HepG2 (cell line): Measurements from ENCODE around the gene ENC1. TPM values are rescaled to one million over a fixed set of nuclear protein-coding genes. Genes with fewer than 3 reads are reported as not detected.

Experiments
- ATAC-seq: fragments of 200-7000 bp; cut with Tn5 transposase; 3 replicates; pipeline ENCODE4 v1.9.1; 2020; ENCODE audit warnings: mild to moderate bottlenecking, moderate library complexity
- BruUV-seq: library from RNA; stranded (reverse); fragments of 400-500 nt; replicated peaks from 2 replicates; lab custom pipeline; 2021; lab: Mats Ljungman, UMichigan
- CTCF ChIA-PET: fragments of 300-600 bp; formaldehyde crosslinking; extraction: SDS; loops from one replicate; lab custom pipeline; 2021; ENCODE audit warnings: low total read pairs, inconsistent platforms, low intra/inter-chr PET ratio; lab: Yijun Ruan, JAX
- POLR2A ChIA-PET: fragments of 350-600 bp; sonication (Branson Sonifier 250); formaldehyde crosslinking; loops from one replicate; lab custom pipeline; 2020; ENCODE audit warnings: antibody characterized with exemption, inconsistent platforms; lab: Yijun Ruan, JAX
- DNase-seq: peaks from one replicate; pipeline ENCODE4 v3.0.0-alpha.2; 2015; ENCODE audit warnings: low spot score
- FAIRE-seq: peaks from 3 replicates; lab custom pipeline; 2011; peaks lifted over from hg19 to GRCh38; lab: Jason Lieb, UNC
- H2AFZ ChIP-seq: one replicate; pipeline ENCODE4 v1.6.1; 2011; ENCODE audit warnings: low read length, inconsistent platforms
- H3K27ac ChIP-seq: fragments of 300-600 bp; 3 replicates; pipeline ENCODE4 v1.8.0; 2011; ENCODE audit warnings: mixed run types, mild to moderate bottlenecking, mixed read lengths, low read length, inconsistent platforms; ENCODE audit not compliant: insufficient read depth; ENCODE audit errors: extremely low read length
- H3K27me3 ChIP-seq, 2 experiments: fragments of 200-600 bp in 1 of 2; 2 replicates in 1 of 2; 3 replicates in 1 of 2; pipeline versions ENCODE4 v1.6.0 to v1.8.0; 2011; ENCODE audit warnings: low read length in 2 of 2, mild to moderate bottlenecking in 2 of 2, moderate library complexity in 2 of 2, inconsistent platforms in 1 of 2; ENCODE audit not compliant: insufficient read depth in 2 of 2, control insufficient read depth in 1 of 2
- H3K36me3 ChIP-seq, 2 experiments: fragments of 200-600 bp in 1 of 2; replicated peaks in 1 of 2; 2 replicates in 1 of 2; 3 replicates in 1 of 2; pipeline versions ENCODE4 v1.5.1 to v1.8.0; 2011; ENCODE audit warnings: low read length in 2 of 2, inconsistent platforms in 1 of 2; ENCODE audit not compliant: insufficient read depth in 2 of 2, control insufficient read depth in 1 of 2
- H3K4me1 ChIP-seq: 2 replicates; pipeline ENCODE4 v1.5.1; 2012; ENCODE audit warnings: low read length, inconsistent platforms; ENCODE audit not compliant: insufficient read depth
- H3K4me2 ChIP-seq: 2 replicates; pipeline ENCODE4 v1.6.0; 2011; ENCODE audit warnings: low read depth, low read length, inconsistent platforms
- H3K4me3 ChIP-seq, 3 experiments: fragments of 200-600 bp in 1 of 3; sonication (generic), shearing (Covaris generic) in 1 of 3; replicated peaks in 1 of 3; 2 replicates each; pipeline ENCODE4 v1.5.1; 2011 to 2016; ENCODE audit warnings: low read length in 3 of 3, inconsistent platforms in 2 of 3, low read depth in 2 of 3, mild to moderate bottlenecking in 2 of 3, control low read depth in 1 of 3, mixed read lengths in 1 of 3; ENCODE audit not compliant: insufficient read depth in 1 of 3
- H3K79me2 ChIP-seq: one replicate; pipeline ENCODE4 v1.6.1; 2011; ENCODE audit warnings: low read length, inconsistent platforms; ENCODE audit not compliant: insufficient read depth
- H3K9ac ChIP-seq: 2 replicates; pipeline ENCODE4 v1.6.0; 2011; ENCODE audit warnings: mild to moderate bottlenecking, low read depth, low read length, inconsistent platforms; ENCODE audit not compliant: insufficient read depth
- H3K9me3 ChIP-seq: 2 replicates; pipeline ENCODE4 v1.5.1; 2012; ENCODE audit warnings: mild to moderate bottlenecking, low read length
- H4K20me1 ChIP-seq: 2 replicates; pipeline ENCODE4 v1.6.0; 2011; ENCODE audit warnings: inconsistent platforms, mild to moderate bottlenecking, low read length, moderate library complexity; ENCODE audit not compliant: insufficient read depth
- AKAP8 ChIP-seq: sonication (generic); formaldehyde crosslinking; IDR thresholded peaks from 2 replicates; pipeline ENCODE4 v1.5.1; 2020; ENCODE audit warnings: mild to moderate bottlenecking, missing genetic modification reagents
- ELK4 ChIP-seq: sonication (generic); formaldehyde crosslinking; IDR thresholded peaks from 2 replicates; pipeline ENCODE4 v1.9.0; 2021; ENCODE audit warnings: missing genetic modification reagents, borderline replicate concordance
- FOXC1 ChIP-seq: sonication (generic); formaldehyde crosslinking; IDR thresholded peaks from 2 replicates; pipeline ENCODE4 v1.8.0; 2022; ENCODE audit warnings: mild to moderate bottlenecking, missing genetic modification reagents, borderline replicate concordance
- FOXJ3 ChIP-seq: sonication (generic); formaldehyde crosslinking; IDR thresholded peaks from 2 replicates; pipeline ENCODE4 v1.4.0; 2020; ENCODE audit warnings: missing genetic modification reagents, mild to moderate bottlenecking, borderline replicate concordance
- FOXO1 ChIP-seq: sonication (generic); formaldehyde crosslinking; IDR thresholded peaks from 2 replicates; pipeline ENCODE4 v1.4.0; 2020; ENCODE audit warnings: missing genetic modification reagents
- GATAD1 ChIP-seq: IDR thresholded peaks from 2 replicates; pipeline ENCODE4 v1.6.1; 2016; ENCODE audit warnings: missing genetic modification reagents, missing compliant biosample characterization
- HDAC1 ChIP-seq: sonication (generic); formaldehyde crosslinking; IDR thresholded peaks from 2 replicates; pipeline ENCODE4 v1.5.1; 2020; ENCODE audit warnings: mild to moderate bottlenecking, missing genetic modification reagents
- HNF4G ChIP-seq, 2 experiments: sonication (generic) in 1 of 2; formaldehyde crosslinking in 1 of 2; IDR thresholded peaks; 2 replicates each; pipeline versions ENCODE4 v1.4.0 to v1.6.1; 2011 to 2020; ENCODE audit warnings: borderline replicate concordance in 2 of 2, low read depth in 2 of 2, mild to moderate bottlenecking in 2 of 2, low read length in 1 of 2, missing genetic modification reagents in 1 of 2, moderate library complexity in 1 of 2
- HOXD1 ChIP-seq: sonication (generic); formaldehyde crosslinking; IDR thresholded peaks from 2 replicates; pipeline ENCODE4 v1.5.0; 2020; ENCODE audit warnings: missing genetic modification reagents
- JDP2 ChIP-seq: sonication (generic); formaldehyde crosslinking; IDR thresholded peaks from 2 replicates; pipeline ENCODE4 v1.8.1; 2022; ENCODE audit warnings: missing genetic modification reagents, borderline replicate concordance
- KAT7 ChIP-seq: IDR thresholded peaks from 2 replicates; pipeline ENCODE4 v1.6.1; 2018; ENCODE audit warnings: borderline replicate concordance, missing compliant biosample characterization
- MTA1 ChIP-seq: sonication (generic); formaldehyde crosslinking; IDR thresholded peaks from 2 replicates; pipeline ENCODE4 v1.4.0; 2020; ENCODE audit warnings: missing genetic modification reagents, mild to moderate bottlenecking, borderline replicate concordance
- NAIF1 ChIP-seq: sonication (generic); formaldehyde crosslinking; IDR thresholded peaks from 2 replicates; pipeline ENCODE4 v1.5.0; 2020; ENCODE audit warnings: mild to moderate bottlenecking, missing genetic modification reagents, borderline replicate concordance
- NFYB ChIP-seq: sonication (generic); formaldehyde crosslinking; IDR thresholded peaks from 2 replicates; pipeline ENCODE4 v1.4.0; 2020; ENCODE audit warnings: missing genetic modification reagents
- NPAS2 ChIP-seq: sonication (generic); formaldehyde crosslinking; IDR thresholded peaks from 2 replicates; pipeline ENCODE4 v1.8.0; 2022; ENCODE audit warnings: mild to moderate bottlenecking, missing genetic modification reagents, borderline replicate concordance
- PITX1 ChIP-seq: sonication (generic); formaldehyde crosslinking; IDR thresholded peaks from 2 replicates; pipeline ENCODE4 v1.5.1; 2020; ENCODE audit warnings: mild to moderate bottlenecking, missing genetic modification reagents
- REL ChIP-seq: sonication (generic); formaldehyde crosslinking; conservative IDR thresholded peaks from 2 replicates; pipeline ENCODE4 v1.8.0; 2022; ENCODE audit warnings: mild to moderate bottlenecking, missing genetic modification reagents, moderate library complexity
- ZBTB34 ChIP-seq: sonication (generic); formaldehyde crosslinking; IDR thresholded peaks from 2 replicates; pipeline ENCODE4 v1.8.0; 2022; ENCODE audit warnings: mild to moderate bottlenecking, missing genetic modification reagents
- ZFP90 ChIP-seq: sonication (generic); formaldehyde crosslinking; IDR thresholded peaks from 2 replicates; pipeline ENCODE4 v1.8.0; 2022; ENCODE audit warnings: missing genetic modification reagents, mild to moderate bottlenecking, inconsistent platforms, borderline replicate concordance
- ZNF225 ChIP-seq: sonication (generic); formaldehyde crosslinking; IDR thresholded peaks from 2 replicates; pipeline ENCODE4 v1.4.0; 2020; ENCODE audit warnings: mild to moderate bottlenecking, missing genetic modification reagents
- ZNF260 ChIP-seq: sonication (generic); formaldehyde crosslinking; IDR thresholded peaks from 2 replicates; pipeline ENCODE4 v1.4.0; 2020; ENCODE audit warnings: missing genetic modification reagents, low read depth, mild to moderate bottlenecking, borderline replicate concordance
- ZNF616 ChIP-seq: sonication (generic); formaldehyde crosslinking; IDR thresholded peaks from 2 replicates; pipeline ENCODE4 v1.5.0; 2020; ENCODE audit warnings: low read depth, mild to moderate bottlenecking, missing genetic modification reagents
- ZNF724P ChIP-seq: sonication (generic); formaldehyde crosslinking; IDR thresholded peaks from 2 replicates; pipeline ENCODE4 v1.8.0; 2022; ENCODE audit warnings: missing genetic modification reagents, borderline replicate concordance
- WGBS: methylation state at CpG from one replicate; pipeline ENCODE4 v1.1.6; 2017; ENCODE audit warnings: low lambda C conversion rate; 5-methylcytosine and 5-hydroxymethylcytosine counted together
- in situ Hi-C: cut with HindIII; loops from 2 replicates; pipeline ENCODE4 v1.10.0; 2017; ENCODE audit warnings: low pct_unique_long_range_greater_than_20kb; ENCODE audit not compliant: extremely low pct_ligation_motif_present
- intact Hi-C: fragments of 100-400 bp; cut with micrococcal nuclease; formaldehyde crosslinking; loops from one replicate; pipeline ENCODE4 v1.10.0; 2022; ENCODE audit not compliant: unreplicated experiment
- polyA plus RNA-seq, 8 experiments: library from polyadenylated mRNA; depleted of rRNA in 3 of 8; stranded (reverse) in 7 of 8; unstranded in 1 of 8; fragments of >200 nt; fragmentation: Illumina TruSeq in 4 of 8; extraction: Trizol in 4 of 8; gene quantifications; 2 replicates each; pipeline versions ENCODE4 v1.2.1 to v1.2.3, GENCODE V29; 2011 to 2016; ENCODE audit warnings: low read depth in 4 of 8, missing spikeins in 1 of 8, mixed read lengths in 1 of 8; ENCODE audit not compliant: insufficient read depth in 1 of 8
- total RNA-seq, 5 experiments: library from RNA; depleted of rRNA; stranded (reverse); fragments of >200 nt; fragmentation: Illumina TruSeq; extraction: Trizol; gene quantifications; 2 replicates each; pipeline ENCODE4 v1.2.3, GENCODE V29; 2016; ENCODE audit warnings: low read depth in 1 of 5

Gene ENC1
- total and polyA plus RNA-seq, 2 of the 13 experiments (the other 11 are each of a cell fraction or from before 2014, with no cell fraction given): 63.8 to 64.4 TPM

GRCh38 chr5:74673011-74673790, 32.7 kb upstream of the ENC1 start:
- intact Hi-C loops: loop anchor here (1.0 to 10.0 kb wide), 3 partner anchors 246 to 594 kb away; no protein-coding TSS in a partner anchor
- peak; percentile 47 for ATAC-seq
- TF ChIP-seq MTA1 (CRISPR knock-in tag) (no peak), AKAP8 (CRISPR knock-in tag) (no peak), HDAC1 (CRISPR knock-in tag) (no peak), KAT7 (CRISPR knock-in tag) (no peak), ZFP90 (CRISPR knock-in tag) (no peak), ZNF260 (CRISPR knock-in tag) (no peak), NPAS2 (no peak), ZNF616 (no peak), FOXJ3 (no peak), ZNF724P (CRISPR knock-in tag) (no peak), REL (CRISPR knock-in tag) (no peak), NAIF1 (CRISPR knock-in tag) (no peak), GATAD1 (no peak), ELK4 (no peak), HOXD1 (CRISPR knock-in tag) (no peak), HNF4G (IDR thresholded peaks at IDR 0.05; ENCODE audit: borderline replicate concordance, low read depth, low read length) (no peak), HNF4G (CRISPR knock-in tag; IDR thresholded peaks at IDR 0.05; ENCODE audit: borderline replicate concordance, low read depth) (no peak), NFYB (CRISPR knock-in tag) (no peak), JDP2 (no peak), FOXC1 (CRISPR knock-in tag) (no peak), PITX1 (CRISPR knock-in tag) (no peak), FOXO1 (CRISPR knock-in tag) (no peak), ZNF225 (CRISPR knock-in tag) (no peak), ZBTB34 (CRISPR knock-in tag) (no peak)

More at GRCh38 chr5:74673011-74673790, 32.7 kb upstream of the ENC1 start:
- no peaks in the 10 kb centered on the region for H3K9me3 ChIP-seq
- no peaks in the 10 kb centered on the region for H3K36me3 ChIP-seq
- CTCF ChIA-PET: interaction anchor here (1.3 to 1.6 kb wide), 2 partner anchors 271 to 593 kb away, joined by 5 to 7 read pairs; no protein-coding TSS in a partner anchor
- FAIRE-seq (no peak), DNase-seq (peak; percentile 29)
- H4K20me1 ChIP-seq: no peaks in the 10 kb centered on the region
- H3K9ac ChIP-seq: no peak overlapping the region
- H3K4me2 ChIP-seq: peak overlapping the region; percentile 56
- no peak overlapping the region for H3K4me3 ChIP-seq
- H3K79me2 ChIP-seq: no peaks in the 10 kb centered on the region
- no peak overlapping the region for H3K27ac ChIP-seq
- POLR2A ChIA-PET: interaction anchor here (1.0 kb wide), 1 partner anchor 664 kb away, joined by 3 read pairs; the partner anchor contains the start of gene HMGCR
- BruUV-seq: no TSS peak
- H2AFZ ChIP-seq: no peak overlapping the region
- H3K27me3 ChIP-seq: no peaks in the 10 kb centered on the region
- in situ Hi-C loops: loop anchor here (5.0 kb wide), 1 partner anchor 244 kb away; no protein-coding TSS in a partner anchor
- peaks cover 52% of the 10 kb centered on the region for H3K4me1 ChIP-seq
- WGBS: 34% methylated on average over 5 of the region's 6 CpGs
